SK-N-SH (cell line): ENCODE data around the gene BRI3BP. TPM values are rescaled to one million over a fixed set of nuclear protein-coding genes. Genes with fewer than 3 reads are reported as not detected.

Experiments
- CTCF ChIA-PET: fragments of 300-600, 350-600 bp; formaldehyde crosslinking; extraction: SDS; loops from one replicate; lab custom pipeline; 2021; lab: Yijun Ruan, JAX
- POLR2A ChIA-PET: fragments of 350-600 bp; sonication (Branson Sonifier 250); formaldehyde crosslinking; extraction: SDS; loops from one replicate; lab custom pipeline; 2020; ENCODE audit warnings: antibody characterized with exemption, inconsistent platforms; lab: Yijun Ruan, JAX
- DNase-seq: peaks from one replicate; pipeline ENCODE4 v3.0.0; 2012
- H2AFZ ChIP-seq: fragments of 200-600 bp; sonication (generic); 2 replicates; pipeline ENCODE4 v1.8.1; 2016; ENCODE audit warnings: antibody characterized with exemption, mild to moderate bottlenecking, low read depth
- H3F3A ChIP-seq: fragments of 200-600 bp; sonication (generic); replicated peaks from 2 replicates; pipeline ENCODE3; 2016; ENCODE audit warnings: antibody characterized with exemption, mild to moderate bottlenecking; ENCODE audit not compliant: insufficient read depth
- H3K27ac ChIP-seq, 2 experiments: fragments of 200-500 bp in 1 of 2; fragments of 200-600 bp in 1 of 2; sonication (Bioruptor generic) in 1 of 2; sonication (generic), shearing (Covaris generic) in 1 of 2; 2 replicates each; pipeline versions ENCODE4 v1.5.1 to v1.6.1; 2014 to 2016; ENCODE audit warnings: low read depth in 2 of 2, inconsistent platforms in 1 of 2, low read length in 1 of 2, mild to moderate bottlenecking in 1 of 2, mixed read lengths in 1 of 2
- H3K27me3 ChIP-seq: fragments of 200-600 bp; sonication (generic), shearing (Covaris generic); 2 replicates; pipeline ENCODE4 v1.6.1; 2016; ENCODE audit warnings: mixed run types; ENCODE audit not compliant: insufficient read depth
- H3K36me3 ChIP-seq, 2 experiments: fragments of 200-500 bp in 1 of 2; fragments of 200-600 bp in 1 of 2; sonication (Bioruptor generic) in 1 of 2; sonication (generic) in 1 of 2; replicated peaks in 1 of 2; 2 replicates each; pipeline versions ENCODE3 to v1.5.1; 2014 to 2016; ENCODE audit warnings: low read length in 1 of 2, mild to moderate bottlenecking in 1 of 2; ENCODE audit not compliant: insufficient read depth in 2 of 2, control insufficient read depth in 1 of 2
- H3K4me1 ChIP-seq, 2 experiments: fragments of 200-500 bp in 1 of 2; fragments of 200-600 bp in 1 of 2; sonication (Bioruptor generic) in 1 of 2; sonication (generic), shearing (Covaris generic) in 1 of 2; 2 replicates each; pipeline versions ENCODE4 v1.5.1 to v1.6.1; 2014 to 2016; ENCODE audit warnings: low read depth in 1 of 2, low read length in 1 of 2, mixed run types in 1 of 2; ENCODE audit not compliant: insufficient read depth in 2 of 2, control insufficient read depth in 1 of 2
- H3K4me2 ChIP-seq: fragments of 200-600 bp; sonication (generic), shearing (Covaris generic); 2 replicates; pipeline ENCODE4 v1.6.1; 2017; ENCODE audit warnings: mixed run types
- H3K4me3 ChIP-seq, 2 experiments: fragments of 200-500 bp in 1 of 2; fragments of 200-600 bp in 1 of 2; sonication (Bioruptor generic) in 1 of 2; sonication (generic), shearing (Covaris generic) in 1 of 2; 2 replicates each; pipeline versions ENCODE4 v1.5.1 to v1.8.1; 2014 to 2016; ENCODE audit warnings: low read depth in 2 of 2, inconsistent platforms in 1 of 2, low read length in 1 of 2, mild to moderate bottlenecking in 1 of 2, mixed read lengths in 1 of 2, moderate library complexity in 1 of 2
- H3K79me2 ChIP-seq: fragments of 200-600 bp; sonication (generic); 2 replicates; pipeline ENCODE4 v1.8.1; 2017; ENCODE audit warnings: mild to moderate bottlenecking; ENCODE audit not compliant: insufficient read depth
- H3K9ac ChIP-seq: fragments of 200-600 bp; sonication (generic); 2 replicates; pipeline ENCODE4 v1.6.1; 2017; ENCODE audit warnings: mixed run types
- H3K9me2 ChIP-seq: fragments of 200-600 bp; sonication (generic); 2 replicates; pipeline ENCODE4 v1.6.1; 2017; ENCODE audit warnings: mixed run types
- H3K9me3 ChIP-seq: fragments of 200-600 bp; sonication (generic); 2 replicates; pipeline ENCODE4 v1.6.1; 2017; ENCODE audit warnings: mixed run types, mild to moderate bottlenecking, moderate library complexity
- H4K20me1 ChIP-seq: fragments of 200-600 bp; sonication (generic); 2 replicates; pipeline ENCODE4 v1.6.1; 2017; ENCODE audit warnings: mild to moderate bottlenecking, mixed run types; ENCODE audit not compliant: insufficient read depth
- FOXM1 ChIP-seq: IDR thresholded peaks from 2 replicates; pipeline ENCODE4 v1.4.0; 2012; ENCODE audit warnings: low read depth, mild to moderate bottlenecking
- GABPA ChIP-seq: IDR thresholded peaks from 2 replicates; pipeline ENCODE4 v1.4.0; 2012; ENCODE audit warnings: low read depth, mild to moderate bottlenecking
- RAD21 ChIP-seq: IDR thresholded peaks from 2 replicates; pipeline ENCODE4 v1.6.1; 2012; ENCODE audit warnings: mild to moderate bottlenecking, low read length
- SMC3 ChIP-seq: IDR thresholded peaks from 2 replicates; pipeline ENCODE4 v1.6.1; 2012; ENCODE audit warnings: low read depth, low read length, improper control_type of control experiment
- USF1 ChIP-seq: IDR thresholded peaks from 2 replicates; pipeline ENCODE4 v1.4.0; 2012; ENCODE audit warnings: low read depth, borderline replicate concordance
- YY1 ChIP-seq: IDR thresholded peaks from 2 replicates; pipeline ENCODE4 v1.4.0; 2012; ENCODE audit warnings: low read depth, mild to moderate bottlenecking
- WGBS: methylation state at CpG from one replicate; pipeline ENCODE4 v1.1.6; 2017; ENCODE audit warnings: low lambda C conversion rate; 5-methylcytosine and 5-hydroxymethylcytosine counted together
- polyA plus RNA-seq, 3 experiments: library from polyadenylated mRNA; depleted of rRNA; stranded (reverse); fragments of >200 nt; gene quantifications; 2 replicates each; pipeline ENCODE4 v1.2.3, GENCODE V29; 2012
- TF ChIP-seq, protein P1 (sequence below): IDR thresholded peaks from 2 replicates; pipeline ENCODE4 v1.6.1; 2012; ENCODE audit warnings: mild to moderate bottlenecking, low read depth, low read length, moderate library complexity

Gene BRI3BP
- polyA plus RNA-seq, 1 of the 3 experiments (the other 2 are of a cell fraction), result 3.8 TPM

DNA sequence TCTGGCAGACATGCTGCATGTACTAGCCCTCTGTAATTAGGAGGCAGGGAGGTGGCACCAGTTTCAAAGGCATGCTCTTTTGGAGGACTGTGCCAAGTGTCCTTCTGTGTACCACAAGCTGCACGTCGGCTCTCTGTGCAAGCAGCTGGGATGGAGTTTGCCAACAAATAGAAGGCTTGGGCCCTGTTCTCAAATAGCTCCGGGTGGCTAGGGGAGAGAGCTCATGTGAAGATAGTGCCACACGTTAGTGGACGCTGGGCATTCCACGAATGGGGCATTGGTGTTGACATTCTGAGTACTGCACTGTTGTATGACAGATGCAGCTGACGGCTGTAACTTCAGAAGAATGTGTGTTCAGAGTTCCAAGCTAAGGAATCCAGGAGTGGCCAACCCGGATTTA lies 76.2 kb downstream of the BRI3BP start:
- H3K9me2 ChIP-seq, result no peaks in the 10 kb centered on the region
- peaks cover 0 to 4% of the 10 kb centered on the region in 2 experiments for H3K36me3 ChIP-seq
- no peaks in the 10 kb centered on the region for H4K20me1 ChIP-seq
- no peak overlapping the region for H3K27ac ChIP-seq
- no peak overlapping the region for H2AFZ ChIP-seq
- H3K4me1 ChIP-seq, result peaks cover 0 to 13% of the 10 kb centered on the region in 2 experiments; a peak in 1 of 4 replicates
- H3K27me3 ChIP-seq, result no peaks in the 10 kb centered on the region
- peaks cover 10% of the 10 kb centered on the region for H3K79me2 ChIP-seq
- no peak for DNase-seq
- CTCF ChIA-PET, result interaction anchor here (1.0 to 2.0 kb wide), 6 partner anchors 10 to 164 kb away, joined by 3 to 8 read pairs (median 3); no protein-coding TSS in a partner anchor
- POLR2A ChIA-PET, result interaction anchor here (1.5 kb wide), 1 partner anchor 20 kb away, joined by 4 read pairs; no protein-coding TSS in a partner anchor
- no peaks in the 10 kb centered on the region for H3F3A ChIP-seq
- no peak overlapping the region for H3K4me3 ChIP-seq
- no peak overlapping the region for H3K4me2 ChIP-seq
- H3K9me3 ChIP-seq, result no peaks in the 10 kb centered on the region
- TF ChIP-seq, protein P1, sequence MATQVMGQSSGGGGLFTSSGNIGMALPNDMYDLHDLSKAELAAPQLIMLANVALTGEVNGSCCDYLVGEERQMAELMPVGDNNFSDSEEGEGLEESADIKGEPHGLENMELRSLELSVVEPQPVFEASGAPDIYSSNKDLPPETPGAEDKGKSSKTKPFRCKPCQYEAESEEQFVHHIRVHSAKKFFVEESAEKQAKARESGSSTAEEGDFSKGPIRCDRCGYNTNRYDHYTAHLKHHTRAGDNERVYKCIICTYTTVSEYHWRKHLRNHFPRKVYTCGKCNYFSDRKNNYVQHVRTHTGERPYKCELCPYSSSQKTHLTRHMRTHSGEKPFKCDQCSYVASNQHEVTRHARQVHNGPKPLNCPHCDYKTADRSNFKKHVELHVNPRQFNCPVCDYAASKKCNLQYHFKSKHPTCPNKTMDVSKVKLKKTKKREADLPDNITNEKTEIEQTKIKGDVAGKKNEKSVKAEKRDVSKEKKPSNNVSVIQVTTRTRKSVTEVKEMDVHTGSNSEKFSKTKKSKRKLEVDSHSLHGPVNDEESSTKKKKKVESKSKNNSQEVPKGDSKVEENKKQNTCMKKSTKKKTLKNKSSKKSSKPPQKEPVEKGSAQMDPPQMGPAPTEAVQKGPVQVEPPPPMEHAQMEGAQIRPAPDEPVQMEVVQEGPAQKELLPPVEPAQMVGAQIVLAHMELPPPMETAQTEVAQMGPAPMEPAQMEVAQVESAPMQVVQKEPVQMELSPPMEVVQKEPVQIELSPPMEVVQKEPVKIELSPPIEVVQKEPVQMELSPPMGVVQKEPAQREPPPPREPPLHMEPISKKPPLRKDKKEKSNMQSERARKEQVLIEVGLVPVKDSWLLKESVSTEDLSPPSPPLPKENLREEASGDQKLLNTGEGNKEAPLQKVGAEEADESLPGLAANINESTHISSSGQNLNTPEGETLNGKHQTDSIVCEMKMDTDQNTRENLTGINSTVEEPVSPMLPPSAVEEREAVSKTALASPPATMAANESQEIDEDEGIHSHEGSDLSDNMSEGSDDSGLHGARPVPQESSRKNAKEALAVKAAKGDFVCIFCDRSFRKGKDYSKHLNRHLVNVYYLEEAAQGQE, result no peak
- TF ChIP-seq USF1, result no peak
- H3K9ac ChIP-seq, result no peak overlapping the region
- 87% methylated on average over 6 of the region's 8 CpGs for WGBS

- CTCF ChIA-PET, result interaction anchor here (0.7 to 2.0 kb wide), 7 partner anchors 10 to 164 kb away, joined by 3 to 8 read pairs (median 3); no protein-coding TSS in a partner anchor
- H3K9ac ChIP-seq, result no peak overlapping the region
- TF ChIP-seq GABPA, result no peak
- TF ChIP-seq SMC3, result peak; percentile 15; the same call in 1 of the 2 replicates
- no peak for TF ChIP-seq YY1
- TF ChIP-seq FOXM1, result no peak
- TF ChIP-seq RAD21, result peak; percentile 68
- TF ChIP-seq, all 33 proteins: peak for 2
- H3K9me3 ChIP-seq, result no peaks in the 10 kb centered on the region
- H3K27me3 ChIP-seq, result no peaks in the 10 kb centered on the region
- peaks cover 0 to 13% of the 10 kb centered on the region in 2 experiments; a peak in 1 of 4 replicates for H3K4me1 ChIP-seq
- WGBS, result 92% methylated on average over 6 of the region's 6 CpGs
- no peak overlapping the region for H3K4me2 ChIP-seq
- peaks cover 0 to 4% of the 10 kb centered on the region in 2 experiments for H3K36me3 ChIP-seq
- H3K4me3 ChIP-seq, result no peak overlapping the region
- POLR2A ChIA-PET, result interaction anchor here (1.5 kb wide), 1 partner anchor 21 kb away, joined by 4 read pairs; no protein-coding TSS in a partner anchor
- no peaks in the 10 kb centered on the region for H3F3A ChIP-seq
- DNase-seq, result peak; percentile 52
- peaks cover 10% of the 10 kb centered on the region for H3K79me2 ChIP-seq
- H3K27ac ChIP-seq, result no peak overlapping the region
- no peak overlapping the region for H2AFZ ChIP-seq
- no peaks in the 10 kb centered on the region for H3K9me2 ChIP-seq
- H4K20me1 ChIP-seq, result no peaks in the 10 kb centered on the region
These were observed 76.7 kb downstream of the BRI3BP start for GRCh38 chr12:125070112-125070511.
